H1 (cell line): Measurements from ENCODE around the gene FOXC2. TPM values are rescaled to one million over a fixed set of nuclear protein-coding genes. Genes with fewer than 3 reads are reported as not detected.
A peak's percentile ranks its signal among the peaks of the same experiment; 100 is the strongest.

ENCODE experiments used
- CTCF ChIA-PET: fragments of 300-600 bp; sonication (Branson Sonifier 250); formaldehyde crosslinking; loops from one replicate; lab custom pipeline; 2021; ENCODE audit not compliant: partially characterized antibody; lab: Charles Lee
- POLR2A ChIA-PET: fragments of 300-600 bp; sonication (Branson Sonifier 250); formaldehyde crosslinking; loops from one replicate; lab custom pipeline; 2021; ENCODE audit warnings: inconsistent platforms; ENCODE audit not compliant: partially characterized antibody; lab: Charles Lee
- DNase-seq, 2 experiments: peaks; one replicate each; pipeline versions ENCODE4 v3.0.0 to v3.0.0-alpha.2; 2010 to 2022; ENCODE audit warnings: low spot score in 2 of 2, low read depth in 1 of 2, mixed read lengths in 1 of 2
- FAIRE-seq: peaks from 2 replicates; lab custom pipeline; 2011; peaks lifted over from hg19 to GRCh38; lab: Jason Lieb, UNC
- H2AFZ ChIP-seq: 2 replicates; pipeline ENCODE4 v1.8.1; 2012; ENCODE audit warnings: low read length, inconsistent platforms
- H2AK5ac ChIP-seq: 2 replicates; pipeline ENCODE4 v1.6.1; 2013; ENCODE audit warnings: low read depth, low read length
- H2BK120ac ChIP-seq: replicated peaks from 2 replicates; pipeline ENCODE3; 2013; ENCODE audit warnings: low read depth, low read length, inconsistent platforms
- H2BK12ac ChIP-seq: 2 replicates; pipeline ENCODE4 v1.6.1; 2013; ENCODE audit warnings: low read depth, low read length
- H2BK15ac ChIP-seq: 2 replicates; pipeline ENCODE4 v1.6.1; 2013; ENCODE audit warnings: low read length
- H2BK20ac ChIP-seq: 2 replicates; pipeline ENCODE4 v1.6.1; 2013; ENCODE audit warnings: low read length
- H2BK5ac ChIP-seq: 2 replicates; pipeline ENCODE4 v1.6.1; 2013; ENCODE audit warnings: low read depth, low read length
- H3K14ac ChIP-seq: 2 replicates; pipeline ENCODE4 v1.6.1; 2013; ENCODE audit warnings: inconsistent platforms; ENCODE audit not compliant: insufficient read length
- H3K18ac ChIP-seq: 2 replicates; pipeline ENCODE4 v1.6.1; 2013; ENCODE audit warnings: low read length; ENCODE audit errors: extremely low read depth
- H3K23ac ChIP-seq: 2 replicates; pipeline ENCODE4 v1.6.1; 2013; ENCODE audit warnings: inconsistent platforms; ENCODE audit not compliant: insufficient read length
- H3K23me2 ChIP-seq: 2 replicates; pipeline ENCODE4 v1.6.1; 2013; ENCODE audit warnings: low read depth, low read length
- H3K27ac ChIP-seq: 2 replicates; pipeline ENCODE4 v1.6.1; 2011; ENCODE audit warnings: low read depth, low read length, inconsistent platforms
- H3K27me3 ChIP-seq, 4 experiments: replicated peaks in 1 of 4; 1 replicate in 1 of 4; 2 replicates in 3 of 4; pipeline versions ENCODE4 v1.6.1 to v1.8.1; 2011 to 2013; ENCODE audit warnings: low read length in 3 of 4, mild to moderate bottlenecking in 3 of 4, inconsistent platforms in 2 of 4, mixed read lengths in 2 of 4, moderate library complexity in 1 of 4; ENCODE audit not compliant: control insufficient read depth in 3 of 4, insufficient read depth in 3 of 4; ENCODE audit errors: extremely low read depth in 1 of 4
- H3K36me3 ChIP-seq, 4 experiments: 2 replicates each; pipeline versions ENCODE4 v1.6.1 to v1.8.1; 2011 to 2013; ENCODE audit warnings: mild to moderate bottlenecking in 4 of 4, low read length in 3 of 4, moderate library complexity in 2 of 4, control low read depth in 1 of 4, inconsistent platforms in 1 of 4; ENCODE audit not compliant: insufficient read depth in 4 of 4, control insufficient read depth in 2 of 4
- H3K4ac ChIP-seq: replicated peaks from 2 replicates; pipeline ENCODE3; 2013; ENCODE audit warnings: low read length, low read depth, mixed read lengths, inconsistent platforms; ENCODE audit not compliant: insufficient read length
- H3K4me1 ChIP-seq, 4 experiments: replicated peaks in 1 of 4; 1 replicate in 1 of 4; 2 replicates in 3 of 4; pipeline versions ENCODE4 v1.6.1 to v1.8.1; 2011 to 2013; ENCODE audit warnings: low read length in 3 of 4, inconsistent platforms in 2 of 4, mixed read lengths in 1 of 4; ENCODE audit not compliant: insufficient read depth in 4 of 4, control insufficient read depth in 3 of 4
- H3K4me2 ChIP-seq, 2 experiments: 2 replicates each; pipeline versions ENCODE4 v1.6.1 to v1.8.1; 2011 to 2013; ENCODE audit warnings: low read depth in 2 of 2, low read length in 2 of 2, control low read depth in 1 of 2, inconsistent platforms in 1 of 2, mild to moderate bottlenecking in 1 of 2; ENCODE audit not compliant: insufficient read depth in 1 of 2
- H3K4me3 ChIP-seq, 4 experiments: fragments of 200-600, 300-600 bp in 1 of 4; sonication (generic), shearing (Covaris generic), sonication (Bioruptor Twin) in 1 of 4; 2 replicates each; pipeline versions ENCODE4 v1.5.1 to v1.8.1; 2011 to 2016; ENCODE audit warnings: low read length in 4 of 4, low read depth in 3 of 4, control low read depth in 2 of 4, inconsistent platforms in 2 of 4, mild to moderate bottlenecking in 2 of 4, mixed read lengths in 1 of 4, moderate library complexity in 1 of 4; ENCODE audit not compliant: insufficient read depth in 2 of 4; ENCODE audit errors: extremely low read depth in 1 of 4
- H3K56ac ChIP-seq: replicated peaks from 2 replicates; pipeline ENCODE3; 2013; ENCODE audit warnings: low read depth, mild to moderate bottlenecking, mixed read lengths, low read length, inconsistent platforms; ENCODE audit not compliant: insufficient read length
- H3K79me1 ChIP-seq: 2 replicates; pipeline ENCODE4 v1.6.1; 2013; ENCODE audit warnings: low read depth, low read length, control low read depth
- H3K79me2 ChIP-seq, 2 experiments: 2 replicates each; pipeline versions ENCODE4 v1.6.1 to v1.8.1; 2012 to 2013; ENCODE audit warnings: low read length in 2 of 2, mild to moderate bottlenecking in 2 of 2, inconsistent platforms in 1 of 2; ENCODE audit not compliant: insufficient read depth in 2 of 2, control insufficient read depth in 1 of 2
- H3K9ac ChIP-seq, 4 experiments: replicated peaks in 1 of 4; 1 replicate in 1 of 4; 2 replicates in 3 of 4; pipeline versions ENCODE4 v1.6.1 to v1.8.1; 2011 to 2013; ENCODE audit warnings: low read depth in 3 of 4, low read length in 3 of 4, control low read depth in 2 of 4, mild to moderate bottlenecking in 2 of 4, moderate library complexity in 2 of 4, inconsistent platforms in 1 of 4; ENCODE audit errors: extremely low read depth in 1 of 4
- H3K9me3 ChIP-seq, 2 experiments: 2 replicates each; pipeline versions ENCODE4 v1.6.1 to v1.8.1; 2012 to 2013; ENCODE audit warnings: mild to moderate bottlenecking in 2 of 2, moderate library complexity in 2 of 2, control low read depth in 1 of 2, inconsistent platforms in 1 of 2, low read depth in 1 of 2, low read length in 1 of 2, mixed read lengths in 1 of 2; ENCODE audit not compliant: insufficient read depth in 2 of 2
- H4K20me1 ChIP-seq, 2 experiments: replicated peaks in 1 of 2; 2 replicates each; pipeline versions ENCODE3 to v1.8.1; 2011 to 2013; ENCODE audit warnings: inconsistent platforms in 2 of 2, low read length in 2 of 2, mild to moderate bottlenecking in 1 of 2; ENCODE audit not compliant: insufficient read depth in 2 of 2, control insufficient read depth in 1 of 2
- H4K5ac ChIP-seq: 2 replicates; pipeline ENCODE4 v1.6.1; 2013; ENCODE audit warnings: low read length, low read depth, mixed read lengths, inconsistent platforms; ENCODE audit not compliant: insufficient read length
- H4K8ac ChIP-seq: 2 replicates; pipeline ENCODE4 v1.8.0; 2013; ENCODE audit warnings: mild to moderate bottlenecking, moderate library complexity, low read length, inconsistent platforms; ENCODE audit not compliant: insufficient read depth; ENCODE audit errors: extremely low read depth
- H4K91ac ChIP-seq: replicated peaks from 2 replicates; pipeline ENCODE3; 2013; ENCODE audit warnings: low read length, mixed read lengths, inconsistent platforms; ENCODE audit not compliant: insufficient read length
- E2F6 ChIP-seq: IDR thresholded peaks from 2 replicates; pipeline ENCODE4 v1.6.1; 2012; ENCODE audit warnings: inconsistent platforms
- EZH2 ChIP-seq: fragments of 200-600 bp; sonication (generic); IDR thresholded peaks from 2 replicates; pipeline ENCODE4 v1.7.1; 2012; ENCODE audit warnings: low read depth, mild to moderate bottlenecking, moderate library complexity, low read length, inconsistent platforms; ENCODE audit not compliant: severe bottlenecking
- JUND ChIP-seq: IDR thresholded peaks from 2 replicates; pipeline ENCODE4 v1.6.1; 2011; ENCODE audit warnings: mild to moderate bottlenecking, improper control_type of control experiment, low read length
- MAFK ChIP-seq: IDR thresholded peaks from 2 replicates; pipeline ENCODE4 v1.6.1; 2012; ENCODE audit warnings: low read depth, mild to moderate bottlenecking, improper control_type of control experiment, low read length
- MAX ChIP-seq: IDR thresholded peaks from 2 replicates; pipeline ENCODE4 v1.6.1; 2012; ENCODE audit warnings: inconsistent platforms
- RNF2 ChIP-seq: fragments of 200-900, 300-1000 bp; sonication (generic); IDR thresholded peaks from 2 replicates; pipeline ENCODE4 v1.7.1; 2016; ENCODE audit warnings: borderline replicate concordance, low read depth, mild to moderate bottlenecking, antibody characterized with exemption, low read length; ENCODE audit not compliant: poor library complexity, severe bottlenecking; ENCODE audit errors: missing control alignments
- SP1 ChIP-seq: IDR thresholded peaks from 2 replicates; pipeline ENCODE4 v1.6.1; 2011; ENCODE audit warnings: low read depth, low read length
- SUZ12 ChIP-seq: fragments of 200-600 bp; sonication (generic); IDR thresholded peaks from 2 replicates; pipeline ENCODE4 v1.6.1; 2012; ENCODE audit warnings: mild to moderate bottlenecking, inconsistent platforms, low read length, moderate library complexity, mixed read lengths
- TAF1 ChIP-seq: IDR thresholded peaks from 2 replicates; pipeline ENCODE4 v1.6.1; 2011; ENCODE audit warnings: mild to moderate bottlenecking, low read depth, low read length
- TCF12 ChIP-seq: IDR thresholded peaks from 2 replicates; pipeline ENCODE4 v1.6.1; 2011; ENCODE audit warnings: low read depth, mild to moderate bottlenecking, low read length
- WGBS, 2 experiments: shearing (Covaris generic) in 1 of 2; methylation state at CpG; one replicate each; pipeline versions ENCODE4 v1.1.6 to v1.1.7; 2013 to 2015; ENCODE audit warnings: low lambda C conversion rate in 2 of 2, mixed read lengths in 2 of 2, inconsistent platforms in 1 of 2, low coverage in 1 of 2, missing lambda C conversion rate in 1 of 2; ENCODE audit not compliant: insufficient replicate concordance in 2 of 2, insufficient coverage in 1 of 2, insufficient read length in 1 of 2; ENCODE audit errors: extremely low coverage in 1 of 2, missing lambda C conversion rate in 1 of 2; 5-methylcytosine and 5-hydroxymethylcytosine counted together
- polyA plus RNA-seq, 7 experiments: library from polyadenylated mRNA; depleted of rRNA in 3 of 7; stranded (reverse) in 5 of 7; unstranded in 2 of 7; fragments of >200 nt in 5 of 7; fragments of 200-250 nt in 2 of 7; gene quantifications; 1 replicate in 5 of 7; 2 replicates in 1 of 7; 4 replicates in 1 of 7; pipeline versions ENCODE4 v1.2.1 to v1.2.3, GENCODE V29; 2011 to 2013; ENCODE audit warnings: missing spikeins in 2 of 7, mixed read lengths in 2 of 7
- total RNA-seq: library from RNA; stranded (reverse); fragmentation: NEBNext Ultra II Directional; extraction: Animal tissue kit (Norgen Biotek cat#: 25700); gene quantifications from 2 replicates; pipeline ENCODE4 v1.2.1, GENCODE V29; 2021

Gene FOXC2
- total and polyA plus RNA-seq, 2 of the 8 experiments (the other 6 are each of a cell fraction or from before 2014, with no cell fraction given): 0.09 TPM; not detected in 1

- Histone ChIP-seq H3K4me3 (peak overlapping the region; percentile 15 to 66 (median 32); a peak in 7 of 8 replicates), H3K14ac (no peak overlapping the region), H2AFZ (no peak overlapping the region), H3K23me2 (peaks cover 11% of the 10 kb centered on the region; the same call in 1 of the 2 replicates), H3K9me3 (no peaks in the 10 kb centered on the region), H2BK120ac (no peak overlapping the region), H3K79me1 (no peaks in the 10 kb centered on the region), H3K18ac (no peak overlapping the region), H3K4me2 (peak overlapping the region; percentile 83 to 95), H2BK20ac (no peak overlapping the region), H2BK5ac (no peak overlapping the region), H4K8ac (peak overlapping the region; percentile 40; the same call in 1 of the 2 replicates), H3K23ac (no peak overlapping the region), H3K56ac (no peak overlapping the region), H3K27ac (no peak overlapping the region), H3K4ac (no peak overlapping the region), H2BK15ac (no peak overlapping the region), H3K36me3 (peaks cover 0 to 10% (median 0%) of the 10 kb centered on the region in 4 experiments; a peak in 1 of 8 replicates), H4K20me1 (peaks cover 6 to 12% of the 10 kb centered on the region in 2 experiments), H3K27me3 (peaks cover 69 to 87% (median 80%) of the 10 kb centered on the region in 4 experiments), H2AK5ac (no peak overlapping the region), H3K9ac (no peak overlapping the region), H4K91ac (no peak overlapping the region), H3K4me1 (peaks cover 8 to 38% (median 20%) of the 10 kb centered on the region in 4 experiments), H3K79me2 (no peaks in the 10 kb centered on the region), H4K5ac (no peak overlapping the region), H2BK12ac (no peak overlapping the region)
- CTCF ChIA-PET: interaction anchor here (1.0 to 3.5 kb wide), 6 partner anchors 8 to 498 kb away, joined by 3 to 13 read pairs (median 3); no protein-coding TSS in a partner anchor
- POLR2A ChIA-PET: no interaction called here
- 3% methylated on average over 41 of the region's 69 CpGs; no CpG with 5 or more reads in 1 of the 2 experiments for WGBS, 2 experiments
- FAIRE-seq (no peak), DNase-seq (peak in 1 of 2 experiments; percentile 75)
- no peak for TF ChIP-seq SP1
- no peak for TF ChIP-seq JUND
- peak; percentile 78 for TF ChIP-seq RNF2
- TF ChIP-seq MAX: 0 out of 2 replicates have a peak, but pooled peaks have one; percentile 11
- TF ChIP-seq SUZ12: peak; percentile 91
- peak; percentile 84 for TF ChIP-seq EZH2
- 0 out of 2 replicates have a peak, but pooled peaks have one; percentile 25 for TF ChIP-seq E2F6
- no peak for TF ChIP-seq TAF1
- TF ChIP-seq MAFK: no peak
- no peak for TF ChIP-seq TCF12
Observed at GRCh38 chr16:86578611-86579267, 12.1 kb downstream of the FOXC2 start.
